H1 (cell line): ENCODE results near the gene SMOC2. TPM values are rescaled to one million over a fixed set of nuclear protein-coding genes. Genes with fewer than 3 reads are reported as not detected.

ENCODE experiments used
- JUN ChIP-seq: IDR thresholded peaks from 2 replicates; pipeline ENCODE4 v1.6.1; 2011; ENCODE audit warnings: low read depth, mild to moderate bottlenecking, improper control_type of control experiment, low read length
- polyA plus RNA-seq, 7 experiments: library from polyadenylated mRNA; depleted of rRNA in 3 of 7; stranded (reverse) in 5 of 7; unstranded in 2 of 7; fragments of >200 nt in 5 of 7; fragments of 200-250 nt in 2 of 7; gene quantifications; 1 replicate in 5 of 7; 2 replicates in 1 of 7; 4 replicates in 1 of 7; pipeline versions ENCODE4 v1.2.1 to v1.2.3, GENCODE V29; 2011 to 2013; ENCODE audit warnings: missing spikeins in 2 of 7, mixed read lengths in 2 of 7
- total RNA-seq: library from RNA; stranded (reverse); fragmentation: NEBNext Ultra II Directional; extraction: Animal tissue kit (Norgen Biotek cat#: 25700); gene quantifications from 2 replicates; pipeline ENCODE4 v1.2.1, GENCODE V29; 2021

The SMOC2 gene
- total and polyA plus RNA-seq, 2 of the 8 experiments (the other 6 are each of a cell fraction or from before 2014, with no cell fraction given), result 7.7 to 8.5 TPM

- TF ChIP-seq JUN, result no peak
Observed at GRCh38 chr6:168699631-168700295, 258.8 kb downstream of the SMOC2 start (continued).
